ENCODE results near the gene COL5A3.
"Not testable (repeated sequence)": the region's sequence is repeated elsewhere in the genome, so short reads cannot be mapped to it uniquely, and the experiment has no call there.

COL5A3 gene

GRCh38 chr19:9935506-9936325 lies 74.6 kb downstream of the COL5A3 start:
- H3K27me3 Mint-ChIP-seq = peaks cover 65 to 84% of the 10 kb centered on the region in 2 donors
- H3K9me3 Mint-ChIP-seq = no peaks in the 10 kb centered on the region
- ATAC-seq (replicated peaks) (no peak), DNase-seq (no peak)
- peak overlapping the region; percentile 54 to 65 for H3K4me3 Mint-ChIP-seq
- no peak overlapping the region for H3K27ac Mint-ChIP-seq
- peaks cover 6% of the 10 kb centered on the region for H3K36me3 Mint-ChIP-seq (ENCODE audit: insufficient read depth)
- peaks cover 22 to 28% of the 10 kb centered on the region in 2 donors for H3K4me1 Mint-ChIP-seq (ENCODE audit: low read depth in 2 of 2)

GRCh38 chr19:9934132-9934950 lies 76.0 kb downstream of the COL5A3 start:
- H3K27me3 Mint-ChIP-seq = peaks cover 62 to 79% of the 10 kb centered on the region in 2 donors
- H3K9me3 Mint-ChIP-seq = no peaks in the 10 kb centered on the region
- H3K27ac Mint-ChIP-seq = peak overlapping the region in 1 of 2 donors; percentile 29
- DNase-seq (peak; percentile 86 to 87 (median 86)), ATAC-seq (replicated peaks) (peak; percentile 81)
- peaks cover 22 to 29% of the 10 kb centered on the region in 2 donors for H3K4me1 Mint-ChIP-seq (ENCODE audit: low read depth in 2 of 2)
- H3K4me3 Mint-ChIP-seq = peak overlapping the region in 1 of 2 donors; percentile 54
- peaks cover 6% of the 10 kb centered on the region for H3K36me3 Mint-ChIP-seq (ENCODE audit: insufficient read depth)

- H3K9me3 Mint-ChIP-seq = no peaks in the 10 kb centered on the region
- ATAC-seq (replicated peaks) = no peak
- no peak overlapping the region for H3K27ac Mint-ChIP-seq
- H3K27me3 Mint-ChIP-seq = peaks cover 60 to 78% of the 10 kb centered on the region in 2 donors
- H3K4me1 Mint-ChIP-seq (ENCODE audit: low read depth in 2 of 2) = peaks cover 22 to 29% of the 10 kb centered on the region in 2 donors
- H3K36me3 Mint-ChIP-seq (ENCODE audit: insufficient read depth) = peaks cover 6% of the 10 kb centered on the region
- no peak overlapping the region for H3K4me3 Mint-ChIP-seq
- no peak for DNase-seq
Observed at GRCh38 chr19:9932835-9933234, 77.5 kb downstream of the COL5A3 start.

- Mint-ChIP-seq H3K4me3 (no peak overlapping the region), H3K27ac (no peak overlapping the region)
- ATAC-seq (replicated peaks) = no peak
Observed at GRCh38 chr19:9931629-9932028, 78.7 kb downstream of the COL5A3 start.

GRCh38 chr19:9923440-9923839 lies 86.9 kb downstream of the COL5A3 start:
- DNase-seq = no peak
- Mint-ChIP-seq H3K36me3 (ENCODE audit: insufficient read depth) (peaks cover 6% of the 10 kb centered on the region), H3K4me1 (ENCODE audit: low read depth in 2 of 2) (no peaks in the 10 kb centered on the region), H3K9me3 (no peaks in the 10 kb centered on the region), H3K27ac (no peak overlapping the region), H3K4me3 (no peak overlapping the region), H3K27me3 (peaks cover 22% of the 10 kb centered on the region in 2 donors)
- ATAC-seq (replicated peaks) = no peak

More at GRCh38 chr19:9931629-9932028, 78.7 kb downstream of the COL5A3 start:
- DNase-seq = no peak
- peaks cover 9% of the 10 kb centered on the region for H3K36me3 Mint-ChIP-seq (ENCODE audit: insufficient read depth)
- no peaks in the 10 kb centered on the region for H3K9me3 Mint-ChIP-seq
- peaks cover 47 to 65% of the 10 kb centered on the region in 2 donors for H3K27me3 Mint-ChIP-seq
- peaks cover 19 to 23% of the 10 kb centered on the region in 2 donors for H3K4me1 Mint-ChIP-seq (ENCODE audit: low read depth in 2 of 2)

- peaks cover 26 to 28% of the 10 kb centered on the region in 2 donors for H3K27me3 Mint-ChIP-seq
- H3K36me3 Mint-ChIP-seq (ENCODE audit: insufficient read depth); H3K27ac Mint-ChIP-seq; DNase-seq; ATAC-seq (replicated peaks); H3K4me3 Mint-ChIP-seq; H3K9me3 Mint-ChIP-seq; H3K4me1 Mint-ChIP-seq (ENCODE audit: low read depth in 2 of 2): not testable (repeated sequence)
Observed at GRCh38 chr19:9922782-9923379, 87.4 kb downstream of the COL5A3 start.

GRCh38 chr19:9917321-9917720 lies 93.0 kb downstream of the COL5A3 start:
- Mint-ChIP-seq H3K4me1 (ENCODE audit: low read depth in 2 of 2) (peaks cover 1 to 8% of the 10 kb centered on the region in 2 donors), H3K36me3 (ENCODE audit: insufficient read depth) (peaks cover 3% of the 10 kb centered on the region), H3K9me3 (no peaks in the 10 kb centered on the region), H3K27me3 (peaks cover 31 to 44% of the 10 kb centered on the region in 2 donors), H3K27ac (no peak overlapping the region), H3K4me3 (no peak overlapping the region)
- ATAC-seq (replicated peaks) = no peak
- DNase-seq = no peak

- DNase-seq (no peak), ATAC-seq (replicated peaks) (no peak)
- Mint-ChIP-seq H3K4me1 (ENCODE audit: low read depth in 2 of 2) (peaks cover 2 to 8% of the 10 kb centered on the region in 2 donors), H3K36me3 (ENCODE audit: insufficient read depth) (peaks cover 3% of the 10 kb centered on the region), H3K9me3 (no peaks in the 10 kb centered on the region), H3K4me3 (no peak overlapping the region), H3K27me3 (peaks cover 31 to 44% of the 10 kb centered on the region in 2 donors), H3K27ac (no peak overlapping the region)
Observed at GRCh38 chr19:9916719-9917118, 93.6 kb downstream of the COL5A3 start.

- Mint-ChIP-seq H3K36me3 (ENCODE audit: insufficient read depth) (peaks cover 3% of the 10 kb centered on the region), H3K27ac (no peak overlapping the region), H3K27me3 (peaks cover 28 to 42% of the 10 kb centered on the region in 2 donors), H3K4me3 (peak overlapping the region; percentile 28 to 49), H3K4me1 (ENCODE audit: low read depth in 2 of 2) (peaks cover 2 to 8% of the 10 kb centered on the region in 2 donors), H3K9me3 (no peaks in the 10 kb centered on the region)
- DNase-seq = peak; percentile 74 to 78 (median 78)
- ATAC-seq (replicated peaks) = peak; percentile 96
Observed at GRCh38 chr19:9914315-9915207, 95.7 kb downstream of the COL5A3 start.

GRCh38 chr19:9914001-9914314 lies 96.3 kb downstream of the COL5A3 start:
- DNase-seq = no peak
- no peak for ATAC-seq (replicated peaks)
- no peak overlapping the region for H3K27ac Mint-ChIP-seq
- peaks cover 3% of the 10 kb centered on the region for H3K36me3 Mint-ChIP-seq (ENCODE audit: insufficient read depth)
- peaks cover 2 to 8% of the 10 kb centered on the region in 2 donors for H3K4me1 Mint-ChIP-seq (ENCODE audit: low read depth in 2 of 2)
- peaks cover 34 to 36% of the 10 kb centered on the region in 2 donors for H3K27me3 Mint-ChIP-seq
- peak overlapping the region; percentile 28 to 49 for H3K4me3 Mint-ChIP-seq
- no peaks in the 10 kb centered on the region for H3K9me3 Mint-ChIP-seq

GRCh38 chr19:9913237-9914000 lies 96.9 kb downstream of the COL5A3 start:
- Mint-ChIP-seq H3K27ac (no peak overlapping the region), H3K9me3 (no peaks in the 10 kb centered on the region), H3K4me3 (no peak overlapping the region), H3K27me3 (peaks cover 29 to 30% of the 10 kb centered on the region in 2 donors), H3K36me3 (ENCODE audit: insufficient read depth) (peaks cover 3% of the 10 kb centered on the region), H3K4me1 (ENCODE audit: low read depth in 2 of 2) (peaks cover 2 to 8% of the 10 kb centered on the region in 2 donors)
- DNase-seq (no peak), ATAC-seq (replicated peaks) (no peak)

All from effector memory CD8-positive, alpha-beta T cell (primary cell).